Measurements from ENCODE around the gene FUS. TPM values are rescaled to one million over a fixed set of nuclear protein-coding genes. Genes with fewer than 3 reads are reported as not detected.

Gene FUS
- total RNA-seq, 1 experiment from 2014 or later: 770 TPM

- no peak for TF ChIP-seq ARID4B (CRISPR knock-in tag; IDR thresholded peaks at IDR 0.05; ENCODE audit: borderline replicate concordance)
- TF ChIP-seq ZNF138 (CRISPR knock-in tag; conservative IDR thresholded peaks at IDR 0.05): no peak
- TF ChIP-seq, protein P1, sequence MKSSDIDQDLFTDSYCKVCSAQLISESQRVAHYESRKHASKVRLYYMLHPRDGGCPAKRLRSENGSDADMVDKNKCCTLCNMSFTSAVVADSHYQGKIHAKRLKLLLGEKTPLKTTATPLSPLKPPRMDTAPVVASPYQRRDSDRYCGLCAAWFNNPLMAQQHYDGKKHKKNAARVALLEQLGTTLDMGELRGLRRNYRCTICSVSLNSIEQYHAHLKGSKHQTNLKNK (CRISPR knock-in tag; IDR thresholded peaks at IDR 0.05): no peak
- no peak for TF ChIP-seq RELA (CRISPR knock-in tag; IDR thresholded peaks at IDR 0.05; ENCODE audit: borderline replicate concordance)
- no peak for TF ChIP-seq ZNF425 (CRISPR knock-in tag; conservative IDR thresholded peaks at IDR 0.05)
- no peak for TF ChIP-seq IRF2 (CRISPR knock-in tag; IDR thresholded peaks at IDR 0.05; ENCODE audit: borderline replicate concordance, low read depth)
- TF ChIP-seq ZNF416 (CRISPR knock-in tag; IDR thresholded peaks at IDR 0.05): no peak
Observed at GRCh38 chr16:31219154-31219741, 39.3 kb downstream of the FUS start (continued).

GRCh38 chr16:31221357-31222160 is 41.6 kb downstream of the FUS start:
- ChIA-PET CTCF (no interaction called here), POLR2A (no interaction called here)
- peaks cover 8% of the 10 kb centered on the region for H3K4me1 Mint-ChIP-seq
- no peak for TF ChIP-seq ESRRA (CRISPR knock-in tag; IDR thresholded peaks at IDR 0.05; ENCODE audit: borderline replicate concordance)
- no peak for TF ChIP-seq ZNF671 (CRISPR knock-in tag; IDR thresholded peaks at IDR 0.05)
- no peak for TF ChIP-seq GTF2I (CRISPR knock-in tag; conservative IDR thresholded peaks at IDR 0.05)
- TF ChIP-seq, protein P2, sequence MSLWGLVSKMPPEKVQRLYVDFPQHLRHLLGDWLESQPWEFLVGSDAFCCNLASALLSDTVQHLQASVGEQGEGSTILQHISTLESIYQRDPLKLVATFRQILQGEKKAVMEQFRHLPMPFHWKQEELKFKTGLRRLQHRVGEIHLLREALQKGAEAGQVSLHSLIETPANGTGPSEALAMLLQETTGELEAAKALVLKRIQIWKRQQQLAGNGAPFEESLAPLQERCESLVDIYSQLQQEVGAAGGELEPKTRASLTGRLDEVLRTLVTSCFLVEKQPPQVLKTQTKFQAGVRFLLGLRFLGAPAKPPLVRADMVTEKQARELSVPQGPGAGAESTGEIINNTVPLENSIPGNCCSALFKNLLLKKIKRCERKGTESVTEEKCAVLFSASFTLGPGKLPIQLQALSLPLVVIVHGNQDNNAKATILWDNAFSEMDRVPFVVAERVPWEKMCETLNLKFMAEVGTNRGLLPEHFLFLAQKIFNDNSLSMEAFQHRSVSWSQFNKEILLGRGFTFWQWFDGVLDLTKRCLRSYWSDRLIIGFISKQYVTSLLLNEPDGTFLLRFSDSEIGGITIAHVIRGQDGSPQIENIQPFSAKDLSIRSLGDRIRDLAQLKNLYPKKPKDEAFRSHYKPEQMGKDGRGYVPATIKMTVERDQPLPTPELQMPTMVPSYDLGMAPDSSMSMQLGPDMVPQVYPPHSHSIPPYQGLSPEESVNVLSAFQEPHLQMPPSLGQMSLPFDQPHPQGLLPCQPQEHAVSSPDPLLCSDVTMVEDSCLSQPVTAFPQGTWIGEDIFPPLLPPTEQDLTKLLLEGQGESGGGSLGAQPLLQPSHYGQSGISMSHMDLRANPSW (CRISPR knock-in tag; conservative IDR thresholded peaks at IDR 0.05; ENCODE audit: low read depth): no peak
- TF ChIP-seq JUN (CRISPR knock-in tag; IDR thresholded peaks at IDR 0.05): no peak
- no peak for TF ChIP-seq SMAD4 (CRISPR knock-in tag; IDR thresholded peaks at IDR 0.05)
- TF ChIP-seq, protein P3, sequence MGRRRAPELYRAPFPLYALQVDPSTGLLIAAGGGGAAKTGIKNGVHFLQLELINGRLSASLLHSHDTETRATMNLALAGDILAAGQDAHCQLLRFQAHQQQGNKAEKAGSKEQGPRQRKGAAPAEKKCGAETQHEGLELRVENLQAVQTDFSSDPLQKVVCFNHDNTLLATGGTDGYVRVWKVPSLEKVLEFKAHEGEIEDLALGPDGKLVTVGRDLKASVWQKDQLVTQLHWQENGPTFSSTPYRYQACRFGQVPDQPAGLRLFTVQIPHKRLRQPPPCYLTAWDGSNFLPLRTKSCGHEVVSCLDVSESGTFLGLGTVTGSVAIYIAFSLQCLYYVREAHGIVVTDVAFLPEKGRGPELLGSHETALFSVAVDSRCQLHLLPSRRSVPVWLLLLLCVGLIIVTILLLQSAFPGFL (CRISPR knock-in tag; IDR thresholded peaks at IDR 0.05; ENCODE audit: borderline replicate concordance): no peak
- TF ChIP-seq USF1 (CRISPR knock-in tag; IDR thresholded peaks at IDR 0.05): no peak
- no peak for TF ChIP-seq CTCF (IDR thresholded peaks at IDR 0.05)
- peaks cover 37% of the 10 kb centered on the region for H3K27me3 Mint-ChIP-seq (ENCODE audit: low read depth)
- H3K36me3 Mint-ChIP-seq: no peaks in the 10 kb centered on the region
- ATAC-seq (no peak), DNase-seq (ENCODE audit: low spot score) (no peak)
- no peaks in the 10 kb centered on the region for H3K9me3 Mint-ChIP-seq
- H3K27ac Mint-ChIP-seq: no peak overlapping the region
- H3K4me3 Mint-ChIP-seq: no peak overlapping the region
